ENCODE results near the gene ERCC5. TPM values are rescaled to one million over a fixed set of nuclear protein-coding genes. Genes with fewer than 3 reads are reported as not detected.

The ERCC5 gene
- total and polyA plus RNA-seq, 2 donors (not counting 3 experiments of a cell fraction or from before 2014, with no cell fraction given): 12.5 to 40.1 TPM

DNA sequence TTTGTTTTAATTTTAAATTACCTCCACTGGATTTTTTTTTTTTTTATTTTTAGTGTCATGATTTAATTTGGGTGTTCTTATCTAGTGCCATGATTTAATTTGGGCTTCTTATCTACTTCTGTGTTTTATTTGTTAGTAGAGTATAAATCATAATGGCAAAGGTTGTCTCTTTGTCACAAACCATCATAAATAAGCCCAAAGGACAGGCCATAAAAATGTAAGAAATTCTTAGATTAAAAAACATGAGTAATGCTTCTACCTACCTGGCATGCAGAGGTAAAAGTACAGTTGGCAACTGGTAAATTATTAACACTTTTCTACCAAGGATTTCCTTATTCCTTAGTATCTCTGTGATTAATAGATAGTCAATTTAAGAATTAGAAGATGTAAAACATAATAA lies 55.2 kb downstream of the ERCC5 start:
- no peaks in the 10 kb centered on the region for H3K4me1 ChIP-seq (ENCODE audit: control insufficient read depth, extremely low read depth, insufficient read depth, low read length)
- no peak overlapping the region for H3K4me3 ChIP-seq (replicated peaks in 1 of 3; ENCODE audit: insufficient read depth in 1 of 3, low read depth in 1 of 3, low read length in 3 of 3)
- CTCF ChIA-PET: no interaction called here
- TF ChIP-seq JUN (IDR thresholded peaks at IDR 0.05; ENCODE audit: borderline replicate concordance, insufficient read depth, insufficient read length, low read depth) (no peak), EZH2 (IDR thresholded peaks at IDR 0.05; ENCODE audit: borderline replicate concordance, low read depth, low read length, severe bottlenecking) (no peak), CTCF (IDR thresholded peaks at IDR 0.05; ENCODE audit: extremely low read depth in 1 of 2, insufficient read depth in 1 of 2, low read depth in 1 of 2, low read length in 2 of 2) (no peak), FOS (IDR thresholded peaks at IDR 0.05; ENCODE audit: borderline replicate concordance, insufficient read depth, low read length) (no peak), POLR2A (IDR thresholded peaks at IDR 0.05; ENCODE audit: low read depth, low read length) (no peak)
- no peaks in the 10 kb centered on the region for H3K36me3 ChIP-seq (ENCODE audit: control insufficient read depth in 2 of 2, extremely low read depth in 1 of 2, insufficient read depth in 2 of 2, low read length in 2 of 2)
- no peaks in the 10 kb centered on the region for H3K9me3 ChIP-seq (replicated peaks; ENCODE audit: control insufficient read depth, insufficient read depth, low read length)
- no peaks in the 10 kb centered on the region for H3K27me3 ChIP-seq (ENCODE audit: control insufficient read depth in 2 of 2, insufficient read depth in 2 of 2, low read length in 2 of 2)
- intact Hi-C loops (cut with micrococcal nuclease): no loop called here
- no peaks in the 10 kb centered on the region for H3K9me1 ChIP-seq (replicated peaks; ENCODE audit: control insufficient read depth, extremely low read depth, insufficient read depth, low read length)
- no peak overlapping the region for H3K9ac ChIP-seq (replicated peaks; ENCODE audit: extremely low read depth, insufficient read depth, low read length)
- H2AFZ ChIP-seq (ENCODE audit: low read depth, low read length): no peak overlapping the region
- dilution Hi-C loops (cut with MboI; ENCODE audit: extremely low pct_ligation_motif_present, low sequenced_read_pairs): no loop called here
- no peaks in the 10 kb centered on the region for H4K20me1 ChIP-seq (replicated peaks; ENCODE audit: control insufficient read depth, extremely low read depth, insufficient read depth, low read length)
- POLR2A ChIA-PET: no interaction called here
- no peak for FAIRE-seq
- no peak overlapping the region for H3K27ac ChIP-seq (ENCODE audit: insufficient read depth, low read depth, low read length)
- no peak for DNase-seq (ENCODE audit: low read depth, low spot score)
- BruUV-seq (replicated peaks): no TSS peak
- H3K79me2 ChIP-seq (ENCODE audit: control insufficient read depth, insufficient read depth, low read length): no peaks in the 10 kb centered on the region
- H3K4me2 ChIP-seq (ENCODE audit: insufficient read depth, low read length): no peak overlapping the region

GRCh38 chr13:102901615-102902305 lies 55.9 kb downstream of the ERCC5 start:
- POLR2A ChIA-PET: no interaction called here
- no TSS peak for BruUV-seq (replicated peaks)

More at GRCh38 chr13:102901615-102902305, 55.9 kb downstream of the ERCC5 start:
- Histone ChIP-seq H4K20me1 (replicated peaks; ENCODE audit: control insufficient read depth, extremely low read depth, insufficient read depth, low read length) (no peaks in the 10 kb centered on the region), H3K9ac (replicated peaks; ENCODE audit: extremely low read depth, insufficient read depth, low read length) (no peak overlapping the region), H3K9me1 (replicated peaks; ENCODE audit: control insufficient read depth, extremely low read depth, insufficient read depth, low read length) (no peaks in the 10 kb centered on the region), H3K9me3 (replicated peaks; ENCODE audit: control insufficient read depth, insufficient read depth, low read length) (no peaks in the 10 kb centered on the region), H3K4me2 (ENCODE audit: insufficient read depth, low read length) (no peak overlapping the region), H3K4me3 (replicated peaks in 1 of 3; ENCODE audit: insufficient read depth in 1 of 3, low read depth in 1 of 3, low read length in 3 of 3) (no peak overlapping the region), H3K27ac (ENCODE audit: insufficient read depth, low read depth, low read length) (no peak overlapping the region), H3K27me3 (ENCODE audit: control insufficient read depth in 2 of 2, insufficient read depth in 2 of 2, low read length in 2 of 2) (no peaks in the 10 kb centered on the region), H3K4me1 (ENCODE audit: control insufficient read depth, extremely low read depth, insufficient read depth, low read length) (no peaks in the 10 kb centered on the region), H3K36me3 (ENCODE audit: control insufficient read depth in 2 of 2, extremely low read depth in 1 of 2, insufficient read depth in 2 of 2, low read length in 2 of 2) (no peaks in the 10 kb centered on the region), H2AFZ (ENCODE audit: low read depth, low read length) (no peak overlapping the region), H3K79me2 (ENCODE audit: control insufficient read depth, insufficient read depth, low read length) (no peaks in the 10 kb centered on the region)
- DNase-seq (ENCODE audit: low read depth, low spot score) (no peak), FAIRE-seq (no peak)
- intact Hi-C loops (cut with micrococcal nuclease): no loop called here
- TF ChIP-seq FOS (IDR thresholded peaks at IDR 0.05; ENCODE audit: borderline replicate concordance, insufficient read depth, low read length) (no peak), JUN (IDR thresholded peaks at IDR 0.05; ENCODE audit: borderline replicate concordance, insufficient read depth, insufficient read length, low read depth) (no peak), EZH2 (IDR thresholded peaks at IDR 0.05; ENCODE audit: borderline replicate concordance, low read depth, low read length, severe bottlenecking) (no peak), MYC (IDR thresholded peaks at IDR 0.05; ENCODE audit: low read depth, low read length) (no peak), GATA2 (IDR thresholded peaks at IDR 0.05; ENCODE audit: insufficient read depth, insufficient read length, low read depth, low read length) (no peak), CTCF (IDR thresholded peaks at IDR 0.05; ENCODE audit: extremely low read depth in 1 of 2, insufficient read depth in 1 of 2, low read depth in 1 of 2, low read length in 2 of 2) (no peak), MAX (IDR thresholded peaks at IDR 0.05; ENCODE audit: insufficient read depth, insufficient read length) (no peak), POLR2A (IDR thresholded peaks at IDR 0.05; ENCODE audit: low read depth, low read length) (no peak), POLR2AphosphoS5 (IDR thresholded peaks at IDR 0.05; ENCODE audit: insufficient read depth, low read depth, low read length) (no peak)
- dilution Hi-C loops (cut with MboI; ENCODE audit: extremely low pct_ligation_motif_present, low sequenced_read_pairs): no loop called here
- CTCF ChIA-PET: interaction anchor here (1.0 kb wide), 1 partner anchor 31 kb away, joined by 5 read pairs; no protein-coding TSS in a partner anchor
